ENCODE results near the gene MACF1. TPM values are rescaled to one million over a fixed set of nuclear protein-coding genes. Genes with fewer than 3 reads are reported as not detected.

Gene MACF1
- total and polyA plus RNA-seq, 4 donors, result 69.1 to 966 (median 233) TPM

GRCh38 chr1:39294531-39294930 lies 90.0 kb downstream of the MACF1 start:
- H3K9ac ChIP-seq (ENCODE audit: insufficient read depth in 1 of 2, low read length in 2 of 2), result no peak overlapping the region
- H3K4me1 ChIP-seq (ENCODE audit: control insufficient read depth in 5 of 5, insufficient read depth in 5 of 5, low read length in 5 of 5), result peaks cover 0 to 12% (median 0%) of the 10 kb centered on the region in 5 donors
- ATAC-seq (ENCODE audit: insufficient read depth, low FRiP score) (no peak), DNase-seq (no peak)
- H3K27me3 ChIP-seq (ENCODE audit: control insufficient read depth in 3 of 3, insufficient read depth in 3 of 3, low read length in 2 of 3), result no peaks in the 10 kb centered on the region
- WGBS, 2 donors, result 73 to 94% methylated on average over 1 of the region's 1 CpG
- TF ChIP-seq CTCF (IDR thresholded peaks at IDR 0.05; ENCODE audit: control extremely low read depth, extremely low read depth), result no peak
- peak overlapping the region in 1 of 2 donors; percentile 87 for H3K27ac ChIP-seq (ENCODE audit: low read depth in 1 of 2, low read length in 1 of 2)
- no peak overlapping the region for H3K4me3 ChIP-seq
- peaks cover 0 to 4% (median 0%) of the 10 kb centered on the region in 4 donors for H3K9me3 ChIP-seq (ENCODE audit: control insufficient read depth in 4 of 4, insufficient read depth in 3 of 4, low read length in 3 of 4)
- peaks cover 31 to 69% (median 38%) of the 10 kb centered on the region in 4 donors for H3K36me3 ChIP-seq (ENCODE audit: control insufficient read depth in 4 of 4, insufficient read depth in 4 of 4, low read length in 4 of 4)

GRCh38 chr1:39295901-39296300 lies 91.4 kb downstream of the MACF1 start:
- H3K27ac ChIP-seq (ENCODE audit: low read depth in 1 of 2, low read length in 1 of 2), result peak overlapping the region; percentile 39 to 87
- 92 to 97% methylated on average over 2 of the region's 2 CpGs for WGBS, 2 donors
- peaks cover 0 to 4% (median 0%) of the 10 kb centered on the region in 4 donors for H3K9me3 ChIP-seq (ENCODE audit: control insufficient read depth in 4 of 4, insufficient read depth in 3 of 4, low read length in 3 of 4)
- no peak for TF ChIP-seq CTCF (IDR thresholded peaks at IDR 0.05; ENCODE audit: control extremely low read depth, extremely low read depth)
- no peak for DNase-seq
- no peaks in the 10 kb centered on the region for H3K27me3 ChIP-seq (ENCODE audit: control insufficient read depth in 3 of 3, insufficient read depth in 3 of 3, low read length in 2 of 3)
- H3K4me3 ChIP-seq, result no peak overlapping the region
- peaks cover 35 to 77% (median 43%) of the 10 kb centered on the region in 4 donors for H3K36me3 ChIP-seq (ENCODE audit: control insufficient read depth in 4 of 4, insufficient read depth in 4 of 4, low read length in 4 of 4)
- no peak for ATAC-seq (ENCODE audit: insufficient read depth, low FRiP score)
- H3K4me1 ChIP-seq (ENCODE audit: control insufficient read depth in 5 of 5, insufficient read depth in 5 of 5, low read length in 5 of 5), result peaks cover 0 to 12% (median 0%) of the 10 kb centered on the region in 5 donors
- no peak overlapping the region for H3K9ac ChIP-seq (ENCODE audit: insufficient read depth in 1 of 2, low read length in 2 of 2)

GRCh38 chr1:39297551-39297950 lies 93.1 kb downstream of the MACF1 start:
- no peak for TF ChIP-seq CTCF (IDR thresholded peaks at IDR 0.05; ENCODE audit: control extremely low read depth, extremely low read depth)
- ATAC-seq (ENCODE audit: insufficient read depth, low FRiP score), result no peak
- Histone ChIP-seq H3K27ac (ENCODE audit: low read depth in 1 of 2, low read length in 1 of 2) (no peak overlapping the region), H3K4me1 (ENCODE audit: control insufficient read depth in 5 of 5, insufficient read depth in 5 of 5, low read length in 5 of 5) (peaks cover 0 to 8% (median 0%) of the 10 kb centered on the region in 5 donors), H3K4me3 (no peak overlapping the region), H3K27me3 (ENCODE audit: control insufficient read depth in 3 of 3, insufficient read depth in 3 of 3, low read length in 2 of 3) (no peaks in the 10 kb centered on the region), H3K9me3 (ENCODE audit: control insufficient read depth in 4 of 4, insufficient read depth in 3 of 4, low read length in 3 of 4) (peaks cover 0 to 4% (median 0%) of the 10 kb centered on the region in 4 donors), H3K36me3 (ENCODE audit: control insufficient read depth in 4 of 4, insufficient read depth in 4 of 4, low read length in 4 of 4) (peaks cover 32 to 75% (median 41%) of the 10 kb centered on the region in 4 donors), H3K9ac (ENCODE audit: insufficient read depth in 1 of 2, low read length in 2 of 2) (no peak overlapping the region)
- 51 to 62% methylated on average over 5 of the region's 5 CpGs for WGBS, 2 donors
- DNase-seq, result peak in 2 of 3 donors; percentile 26 to 50

- TF ChIP-seq CTCF (IDR thresholded peaks at IDR 0.05; ENCODE audit: control extremely low read depth, extremely low read depth), result no peak
- ATAC-seq (ENCODE audit: insufficient read depth, low FRiP score) (no peak), DNase-seq (no peak)
- Histone ChIP-seq H3K27ac (ENCODE audit: low read depth in 1 of 2, low read length in 1 of 2) (no peak overlapping the region), H3K9ac (ENCODE audit: insufficient read depth in 1 of 2, low read length in 2 of 2) (no peak overlapping the region), H3K4me3 (no peak overlapping the region), H3K4me1 (ENCODE audit: control insufficient read depth in 5 of 5, insufficient read depth in 5 of 5, low read length in 5 of 5) (no peaks in the 10 kb centered on the region), H3K9me3 (ENCODE audit: control insufficient read depth in 4 of 4, insufficient read depth in 3 of 4, low read length in 3 of 4) (peaks cover 0 to 2% (median under 1%) of the 10 kb centered on the region in 4 donors), H3K36me3 (ENCODE audit: control insufficient read depth in 4 of 4, insufficient read depth in 4 of 4, low read length in 4 of 4) (peaks cover 18 to 60% (median 26%) of the 10 kb centered on the region in 4 donors), H3K27me3 (ENCODE audit: control insufficient read depth in 3 of 3, insufficient read depth in 3 of 3, low read length in 2 of 3) (no peaks in the 10 kb centered on the region)
- WGBS, 2 donors, result 92 to 97% methylated on average over 5 of the region's 5 CpGs
Observed at GRCh38 chr1:39301606-39302005, 97.1 kb downstream of the MACF1 start.
